Measurements from ENCODE around the gene IGFBP2.

DNA sequence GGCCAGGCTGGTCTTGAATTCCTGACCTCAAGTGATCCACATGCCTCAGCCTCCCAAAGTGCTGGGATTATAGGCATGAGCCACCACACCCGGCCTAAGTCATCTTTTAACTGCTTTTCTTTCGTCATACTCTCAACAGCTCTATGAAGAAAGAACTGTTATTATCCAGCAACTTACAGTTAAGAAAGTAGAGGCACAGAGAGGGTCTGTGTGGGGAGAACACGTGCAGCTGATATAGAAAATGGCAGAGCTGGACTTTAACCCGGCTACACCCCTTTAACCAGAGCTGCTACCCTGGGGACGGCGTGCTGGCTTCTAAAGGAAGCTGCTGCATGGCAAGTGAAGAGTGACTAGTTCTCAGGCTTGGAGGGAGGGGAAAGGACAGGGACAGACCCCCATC, 25.5 kb downstream of the IGFBP2 start:
- TF ChIP-seq, protein P1, sequence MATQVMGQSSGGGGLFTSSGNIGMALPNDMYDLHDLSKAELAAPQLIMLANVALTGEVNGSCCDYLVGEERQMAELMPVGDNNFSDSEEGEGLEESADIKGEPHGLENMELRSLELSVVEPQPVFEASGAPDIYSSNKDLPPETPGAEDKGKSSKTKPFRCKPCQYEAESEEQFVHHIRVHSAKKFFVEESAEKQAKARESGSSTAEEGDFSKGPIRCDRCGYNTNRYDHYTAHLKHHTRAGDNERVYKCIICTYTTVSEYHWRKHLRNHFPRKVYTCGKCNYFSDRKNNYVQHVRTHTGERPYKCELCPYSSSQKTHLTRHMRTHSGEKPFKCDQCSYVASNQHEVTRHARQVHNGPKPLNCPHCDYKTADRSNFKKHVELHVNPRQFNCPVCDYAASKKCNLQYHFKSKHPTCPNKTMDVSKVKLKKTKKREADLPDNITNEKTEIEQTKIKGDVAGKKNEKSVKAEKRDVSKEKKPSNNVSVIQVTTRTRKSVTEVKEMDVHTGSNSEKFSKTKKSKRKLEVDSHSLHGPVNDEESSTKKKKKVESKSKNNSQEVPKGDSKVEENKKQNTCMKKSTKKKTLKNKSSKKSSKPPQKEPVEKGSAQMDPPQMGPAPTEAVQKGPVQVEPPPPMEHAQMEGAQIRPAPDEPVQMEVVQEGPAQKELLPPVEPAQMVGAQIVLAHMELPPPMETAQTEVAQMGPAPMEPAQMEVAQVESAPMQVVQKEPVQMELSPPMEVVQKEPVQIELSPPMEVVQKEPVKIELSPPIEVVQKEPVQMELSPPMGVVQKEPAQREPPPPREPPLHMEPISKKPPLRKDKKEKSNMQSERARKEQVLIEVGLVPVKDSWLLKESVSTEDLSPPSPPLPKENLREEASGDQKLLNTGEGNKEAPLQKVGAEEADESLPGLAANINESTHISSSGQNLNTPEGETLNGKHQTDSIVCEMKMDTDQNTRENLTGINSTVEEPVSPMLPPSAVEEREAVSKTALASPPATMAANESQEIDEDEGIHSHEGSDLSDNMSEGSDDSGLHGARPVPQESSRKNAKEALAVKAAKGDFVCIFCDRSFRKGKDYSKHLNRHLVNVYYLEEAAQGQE (IDR thresholded peaks at IDR 0.05; ENCODE audit: borderline replicate concordance in 1 of 2, low read depth in 1 of 2, low read length in 2 of 2): no peak
- TF ChIP-seq BRCA1 (CRISPR knock-in tag; IDR thresholded peaks at IDR 0.05) (no peak), TAF1 (CRISPR knock-in tag; IDR thresholded peaks at IDR 0.05) (no peak), GTF2F1 (IDR thresholded peaks at IDR 0.05; ENCODE audit: low read length) (no peak), CBFB (CRISPR knock-in tag; IDR thresholded peaks at IDR 0.05) (no peak), TP53 (CRISPR knock-in tag; conservative IDR thresholded peaks at IDR 0.05) (no peak), EZH2 (conservative IDR thresholded peaks at IDR 0.05; ENCODE audit: low read depth, low read length) (no peak), CTCF (CRISPR knock-in tag; IDR thresholded peaks at IDR 0.05) (no peak)
- TF ChIP-seq, protein P2, sequence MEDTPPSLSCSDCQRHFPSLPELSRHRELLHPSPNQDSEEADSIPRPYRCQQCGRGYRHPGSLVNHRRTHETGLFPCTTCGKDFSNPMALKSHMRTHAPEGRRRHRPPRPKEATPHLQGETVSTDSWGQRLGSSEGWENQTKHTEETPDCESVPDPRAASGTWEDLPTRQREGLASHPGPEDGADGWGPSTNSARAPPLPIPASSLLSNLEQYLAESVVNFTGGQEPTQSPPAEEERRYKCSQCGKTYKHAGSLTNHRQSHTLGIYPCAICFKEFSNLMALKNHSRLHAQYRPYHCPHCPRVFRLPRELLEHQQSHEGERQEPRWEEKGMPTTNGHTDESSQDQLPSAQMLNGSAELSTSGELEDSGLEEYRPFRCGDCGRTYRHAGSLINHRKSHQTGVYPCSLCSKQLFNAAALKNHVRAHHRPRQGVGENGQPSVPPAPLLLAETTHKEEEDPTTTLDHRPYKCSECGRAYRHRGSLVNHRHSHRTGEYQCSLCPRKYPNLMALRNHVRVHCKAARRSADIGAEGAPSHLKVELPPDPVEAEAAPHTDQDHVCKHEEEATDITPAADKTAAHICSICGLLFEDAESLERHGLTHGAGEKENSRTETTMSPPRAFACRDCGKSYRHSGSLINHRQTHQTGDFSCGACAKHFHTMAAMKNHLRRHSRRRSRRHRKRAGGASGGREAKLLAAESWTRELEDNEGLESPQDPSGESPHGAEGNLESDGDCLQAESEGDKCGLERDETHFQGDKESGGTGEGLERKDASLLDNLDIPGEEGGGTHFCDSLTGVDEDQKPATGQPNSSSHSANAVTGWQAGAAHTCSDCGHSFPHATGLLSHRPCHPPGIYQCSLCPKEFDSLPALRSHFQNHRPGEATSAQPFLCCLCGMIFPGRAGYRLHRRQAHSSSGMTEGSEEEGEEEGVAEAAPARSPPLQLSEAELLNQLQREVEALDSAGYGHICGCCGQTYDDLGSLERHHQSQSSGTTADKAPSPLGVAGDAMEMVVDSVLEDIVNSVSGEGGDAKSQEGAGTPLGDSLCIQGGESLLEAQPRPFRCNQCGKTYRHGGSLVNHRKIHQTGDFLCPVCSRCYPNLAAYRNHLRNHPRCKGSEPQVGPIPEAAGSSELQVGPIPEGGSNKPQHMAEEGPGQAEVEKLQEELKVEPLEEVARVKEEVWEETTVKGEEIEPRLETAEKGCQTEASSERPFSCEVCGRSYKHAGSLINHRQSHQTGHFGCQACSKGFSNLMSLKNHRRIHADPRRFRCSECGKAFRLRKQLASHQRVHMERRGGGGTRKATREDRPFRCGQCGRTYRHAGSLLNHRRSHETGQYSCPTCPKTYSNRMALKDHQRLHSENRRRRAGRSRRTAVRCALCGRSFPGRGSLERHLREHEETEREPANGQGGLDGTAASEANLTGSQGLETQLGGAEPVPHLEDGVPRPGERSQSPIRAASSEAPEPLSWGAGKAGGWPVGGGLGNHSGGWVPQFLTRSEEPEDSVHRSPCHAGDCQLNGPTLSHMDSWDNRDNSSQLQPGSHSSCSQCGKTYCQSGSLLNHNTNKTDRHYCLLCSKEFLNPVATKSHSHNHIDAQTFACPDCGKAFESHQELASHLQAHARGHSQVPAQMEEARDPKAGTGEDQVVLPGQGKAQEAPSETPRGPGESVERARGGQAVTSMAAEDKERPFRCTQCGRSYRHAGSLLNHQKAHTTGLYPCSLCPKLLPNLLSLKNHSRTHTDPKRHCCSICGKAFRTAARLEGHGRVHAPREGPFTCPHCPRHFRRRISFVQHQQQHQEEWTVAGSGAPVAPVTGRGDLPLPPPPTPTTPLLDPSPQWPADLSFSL (CRISPR knock-in tag; IDR thresholded peaks at IDR 0.05): no peak
